LHCN-M2 (cell line): Measurements from ENCODE around the gene ZNF583. TPM values are rescaled to one million over a fixed set of nuclear protein-coding genes. Genes with fewer than 3 reads are reported as not detected.

Source experiments
- DNase-seq: peaks from one replicate; pipeline ENCODE4 v3.0.0-alpha.2; 2012; ENCODE audit warnings: low read depth
- polyA plus RNA-seq: library from polyadenylated mRNA; unstranded; fragments of >200 nt; gene quantifications from one replicate; pipeline ENCODE4 v1.2.1, GENCODE V29; 2012; ENCODE audit warnings: missing spikeins
- total RNA-seq: library from RNA; depleted of rRNA; stranded (reverse); fragments of >200 nt; gene quantifications from 2 replicates; pipeline ENCODE4 v1.2.3, GENCODE V29; 2014; rRNA removed

Gene ZNF583
- total RNA-seq: 8.8 and 11.1 TPM in 2 replicates
- 3.8 TPM for polyA plus RNA-seq

- DNase-seq: peak; percentile 92
Measured at GRCh38 chr19:56403764-56404704, at the start of gene ZNF583. TSS of gene ZNF583 (plus strand) at chr19:56404332. CDS start at chr19:56407115, 2,783 bp downstream.

- DNase-seq: no peak
Measured at GRCh38 chr19:56355517-56355916, 48.6 kb upstream of the ZNF583 start.

- no peak for DNase-seq
Measured at GRCh38 chr19:56356944-56357343, 47.2 kb upstream of the ZNF583 start.

GRCh38 chr19:56360841-56361240, 43.3 kb upstream of the ZNF583 start:
- peak; percentile 38 for DNase-seq

GRCh38 chr19:56367829-56368711, 36.1 kb upstream of the ZNF583 start:
- DNase-seq: peak; percentile 66

GRCh38 chr19:56369886-56370676, 34.1 kb upstream of the ZNF583 start:
- no peak for DNase-seq

- DNase-seq: no peak
Measured at GRCh38 chr19:56372281-56372680, 31.9 kb upstream of the ZNF583 start.

- peak; percentile 11 for DNase-seq
Measured at GRCh38 chr19:56377105-56377924, 26.8 kb upstream of the ZNF583 start.

GRCh38 chr19:56383826-56384605, 20.1 kb upstream of the ZNF583 start:
- no peak for DNase-seq

- peak; percentile 88 for DNase-seq
Measured at GRCh38 chr19:56393119-56394012, 10.8 kb upstream of the ZNF583 start, which contains the start of gene ZNF582. TSS of gene ZNF582 (minus strand) at chr19:56393534. CDS start at chr19:56391752, 1,782 bp downstream.

GRCh38 chr19:56398809-56399208, 5.3 kb upstream of the ZNF583 start:
- no peak for DNase-seq

GRCh38 chr19:56400485-56400884, 3.6 kb upstream of the ZNF583 start:
- no peak for DNase-seq

GRCh38 chr19:56403261-56403660, 871 bp upstream of the ZNF583 start:
- no peak for DNase-seq

- DNase-seq: no peak
Measured at GRCh38 chr19:56404705-56405056, 549 bp downstream of the ZNF583 start.

GRCh38 chr19:56405062-56405461, 930 bp downstream of the ZNF583 start:
- DNase-seq: no peak

- DNase-seq: peak; percentile 12
Measured at GRCh38 chr19:56423276-56423984, 19.3 kb downstream of the ZNF583 start.

GRCh38 chr19:56423985-56424353, 19.8 kb downstream of the ZNF583 start:
- DNase-seq: peak; percentile 3

- DNase-seq: no peak
Measured at GRCh38 chr19:56441206-56441792, 37.2 kb downstream of the ZNF583 start.
